Urinary bladder (tissue), 4 donors: Measurements from ENCODE around the gene WNT9A. TPM values are rescaled to one million over a fixed set of nuclear protein-coding genes. Genes with fewer than 3 reads are reported as not detected.

Experiments used
- DNase-seq: peaks from one replicate; pipeline ENCODE4 v3.0.0-alpha.2; 2015; ENCODE audit errors: extremely low spot score
- H3K27ac ChIP-seq: one replicate; pipeline ENCODE4 v1.5.1; 2013; ENCODE audit warnings: low read depth, mild to moderate bottlenecking, moderate library complexity
- H3K36me3 ChIP-seq: one replicate; pipeline ENCODE4 v1.6.1; 2013; ENCODE audit warnings: mild to moderate bottlenecking, moderate library complexity; ENCODE audit not compliant: insufficient read depth
- H3K4me1 ChIP-seq: one replicate; pipeline ENCODE4 v1.6.1; 2013; ENCODE audit warnings: mild to moderate bottlenecking, moderate library complexity; ENCODE audit not compliant: insufficient read depth
- H3K4me3 ChIP-seq: one replicate; pipeline ENCODE4 v1.5.1; 2013; ENCODE audit warnings: low read depth, low read length
- WGBS: extraction: QIAGEN DNeasy Blood & Tissue Kit; methylation state at CpG from one replicate; pipeline ENCODE4 v1.1.7; 2013; 5-methylcytosine and 5-hydroxymethylcytosine counted together
- polyA plus RNA-seq: library from polyadenylated mRNA; stranded (reverse); fragments of 200-250 nt; gene quantifications from one replicate; pipeline ENCODE4 v1.2.3, GENCODE V29; 2013
- total RNA-seq: library from RNA; depleted of rRNA; stranded (reverse); fragments of >200 nt; gene quantifications from one replicate; pipeline ENCODE4 v1.2.3, GENCODE V29; 2014
- donor health status: healthy with polysubstance abuse.
- donor health status: healthy.

The WNT9A gene
- total and polyA plus RNA-seq, 2 donors, result 2.7 to 9.4 TPM

DNA sequence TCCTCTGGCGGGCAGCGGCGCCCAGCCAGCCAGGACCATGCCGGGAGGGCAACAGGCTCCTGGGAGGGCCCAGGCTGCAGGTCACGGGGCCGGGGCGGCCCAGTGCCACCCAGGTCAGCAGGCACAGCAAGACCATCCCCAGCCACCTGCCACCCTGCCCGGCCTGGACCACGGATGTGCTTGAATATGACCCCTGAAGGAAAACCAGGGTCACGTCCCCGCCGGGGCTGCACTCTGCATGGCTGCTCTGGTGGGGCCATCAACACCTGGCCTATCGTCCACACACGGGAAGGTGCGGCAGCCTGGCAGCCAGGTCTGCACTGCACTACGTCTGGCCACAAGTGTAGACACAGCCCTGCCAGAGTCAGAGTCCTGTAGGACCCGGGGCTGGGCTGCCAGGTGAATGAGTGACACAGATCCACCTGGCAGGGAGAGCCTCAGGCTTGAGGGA is 6.9 kb downstream of the WNT9A start:
- H3K4me1 ChIP-seq, result no peaks in the 10 kb centered on the region
- H3K27ac ChIP-seq, result no peak overlapping the region
- WGBS, result 91% methylated on average over 17 of the region's 17 CpGs
- H3K36me3 ChIP-seq, result no peaks in the 10 kb centered on the region
- no peak for DNase-seq
- H3K4me3 ChIP-seq, result no peak overlapping the region

- no peaks in the 10 kb centered on the region for H3K4me1 ChIP-seq
- WGBS, result 84% methylated on average over 20 of the region's 20 CpGs
- DNase-seq, result no peak
These were observed 7.7 kb downstream of the WNT9A start for GRCh38 chr1:227939791-227940771.

GRCh38 chr1:227938911-227939790 is 8.6 kb downstream of the WNT9A start:
- H3K36me3 ChIP-seq, result no peaks in the 10 kb centered on the region
- 82% methylated on average over 27 of the region's 27 CpGs for WGBS
- H3K4me3 ChIP-seq, result no peak overlapping the region
- DNase-seq, result no peak
- no peaks in the 10 kb centered on the region for H3K4me1 ChIP-seq
- no peak overlapping the region for H3K27ac ChIP-seq

More at GRCh38 chr1:227939791-227940771, 7.7 kb downstream of the WNT9A start:
- H3K36me3 ChIP-seq, result no peaks in the 10 kb centered on the region
- H3K4me3 ChIP-seq, result no peak overlapping the region
- H3K27ac ChIP-seq, result no peak overlapping the region

- Histone ChIP-seq H3K4me1 (no peaks in the 10 kb centered on the region), H3K27ac (no peak overlapping the region), H3K36me3 (no peaks in the 10 kb centered on the region), H3K4me3 (no peak overlapping the region)
- no peak for DNase-seq
- WGBS, result 90% methylated on average over 10 of the region's 10 CpGs
These were observed 9.5 kb downstream of the WNT9A start for GRCh38 chr1:227938276-227938675.

GRCh38 chr1:227937838-227938145 is 9.9 kb downstream of the WNT9A start:
- WGBS, result 87% methylated on average over 7 of the region's 7 CpGs
- Histone ChIP-seq H3K4me1 (no peaks in the 10 kb centered on the region), H3K36me3 (no peaks in the 10 kb centered on the region), H3K27ac (no peak overlapping the region), H3K4me3 (no peak overlapping the region)
- DNase-seq, result no peak

GRCh38 chr1:227937031-227937837 is 10.5 kb downstream of the WNT9A start:
- WGBS, result 81% methylated on average over 20 of the region's 20 CpGs
- no peaks in the 10 kb centered on the region for H3K36me3 ChIP-seq
- no peak for DNase-seq
- H3K4me1 ChIP-seq, result no peaks in the 10 kb centered on the region
- no peak overlapping the region for H3K27ac ChIP-seq
- no peak overlapping the region for H3K4me3 ChIP-seq

DNA sequence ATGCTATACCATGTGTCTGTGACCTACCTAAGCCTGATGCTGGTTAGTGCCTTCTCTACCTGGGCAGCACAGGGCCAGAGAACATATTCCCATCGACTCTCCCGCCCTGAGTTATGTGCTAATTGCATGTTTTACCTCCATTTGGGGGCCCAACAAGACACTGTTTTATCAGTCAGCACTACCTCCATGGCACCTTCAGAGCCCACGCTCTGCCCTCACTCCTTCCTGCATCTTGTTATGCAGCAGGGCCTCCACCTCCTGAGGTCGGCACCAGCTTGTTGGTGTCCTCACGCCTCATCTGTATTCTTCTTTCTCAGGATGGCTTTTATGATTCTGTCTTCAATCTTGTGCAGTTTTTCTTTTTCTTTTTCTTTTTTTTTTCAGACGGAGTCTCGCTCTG is 11.9 kb downstream of the WNT9A start:
- Histone ChIP-seq H3K4me3 (no peak overlapping the region), H3K36me3 (no peaks in the 10 kb centered on the region), H3K4me1 (no peaks in the 10 kb centered on the region), H3K27ac (no peak overlapping the region)
- no peak for DNase-seq
- 97% methylated on average over 7 of the region's 7 CpGs for WGBS

DNA sequence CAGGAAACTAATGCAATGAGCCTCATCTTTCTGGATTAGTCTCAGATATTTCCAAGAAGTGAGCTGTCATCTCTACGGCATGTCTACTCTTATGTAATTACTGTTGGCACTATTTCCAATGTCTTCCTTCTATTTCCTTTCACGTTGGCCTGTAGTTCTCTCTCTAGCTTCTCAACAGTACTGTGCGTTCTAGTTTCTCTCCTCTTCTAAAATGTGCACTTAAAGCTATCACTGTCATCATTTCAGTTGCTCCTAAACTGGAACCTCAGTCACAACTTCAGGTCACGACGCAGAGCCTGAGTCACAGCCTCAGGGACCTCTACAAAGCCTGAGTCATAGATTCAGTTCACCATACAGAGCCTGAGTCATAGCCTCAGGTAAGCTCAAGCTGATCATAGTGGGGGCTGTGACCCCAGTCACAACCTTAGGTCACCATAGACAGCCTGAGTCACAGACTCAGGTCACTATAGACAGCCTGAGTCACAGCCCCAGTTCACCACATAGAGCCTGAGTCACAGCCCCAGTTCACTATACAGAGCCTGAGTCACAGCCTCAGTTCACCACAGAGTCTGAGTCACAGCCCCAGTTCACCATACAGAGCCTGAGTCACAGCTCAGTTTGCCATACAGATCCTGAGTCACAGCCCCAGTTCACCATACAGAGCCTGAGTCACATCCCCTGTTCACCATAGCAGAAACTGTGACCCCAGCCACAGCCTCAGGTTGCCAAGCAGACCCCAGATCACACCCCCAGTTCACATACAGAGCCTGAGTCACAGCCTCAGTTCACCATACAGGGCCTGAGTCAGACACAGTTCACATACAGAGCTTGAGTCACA is 13.0 kb downstream of the WNT9A start:
- Histone ChIP-seq H3K4me3 (no peak overlapping the region), H3K27ac (peak overlapping the region; percentile 13), H3K36me3 (no peaks in the 10 kb centered on the region), H3K4me1 (no peaks in the 10 kb centered on the region)
- 46% methylated on average over 5 of the region's 5 CpGs for WGBS
- DNase-seq, result no peak

- no peaks in the 10 kb centered on the region for H3K36me3 ChIP-seq
- H3K27ac ChIP-seq, result no peak overlapping the region
- no peak overlapping the region for H3K4me3 ChIP-seq
- no peaks in the 10 kb centered on the region for H3K4me1 ChIP-seq
- no peak for DNase-seq
- 89% methylated on average over 17 of the region's 17 CpGs for WGBS
These were observed 17.8 kb downstream of the WNT9A start for GRCh38 chr1:227929751-227930472.

DNA sequence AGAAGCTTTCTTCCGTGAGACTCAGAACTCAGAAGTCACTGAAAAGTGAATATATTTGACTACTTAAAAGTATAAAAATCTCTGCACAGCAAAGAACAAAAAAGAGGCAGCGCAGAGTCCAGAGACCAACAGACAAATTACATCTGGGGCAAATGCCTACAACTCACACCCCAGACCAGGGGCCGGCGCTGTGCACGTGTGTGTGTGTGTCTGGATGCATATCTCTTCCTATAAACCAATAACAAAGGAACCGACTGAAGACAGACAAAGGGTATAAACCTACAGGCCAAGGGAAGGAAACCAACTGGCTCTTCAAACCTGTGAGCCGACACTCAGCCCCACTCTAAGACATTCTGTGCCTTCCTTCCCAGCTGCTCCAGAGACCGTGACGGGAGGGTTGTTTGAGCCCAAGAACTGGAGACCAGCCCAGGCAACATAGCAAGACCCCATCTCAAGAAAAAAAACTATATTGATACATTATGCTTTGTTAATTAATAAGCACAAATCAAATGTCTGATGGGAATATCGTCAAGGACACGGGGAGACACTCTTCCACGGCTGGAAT is 18.8 kb downstream of the WNT9A start:
- DNase-seq, result no peak
- Histone ChIP-seq H3K36me3 (no peaks in the 10 kb centered on the region), H3K27ac (no peak overlapping the region), H3K4me3 (no peak overlapping the region), H3K4me1 (no peaks in the 10 kb centered on the region)
- 80% methylated on average over 12 of the region's 12 CpGs for WGBS

GRCh38 chr1:227927971-227928741 is 19.6 kb downstream of the WNT9A start:
- H3K36me3 ChIP-seq, result no peaks in the 10 kb centered on the region
- DNase-seq, result no peak

More at GRCh38 chr1:227927971-227928741, 19.6 kb downstream of the WNT9A start:
- Histone ChIP-seq H3K27ac (no peak overlapping the region), H3K4me1 (no peaks in the 10 kb centered on the region), H3K4me3 (no peak overlapping the region)
- 83% methylated on average over 11 of the region's 11 CpGs for WGBS
